NCI-H446 (cell line): Measurements from ENCODE around the gene KIF4A.

ENCODE experiments used
- DNase-seq, 2 experiments: peaks; one replicate each; lab custom pipeline; 2025; lab: John Stamatoyannopoulos, UW

KIF4A gene

DNA sequence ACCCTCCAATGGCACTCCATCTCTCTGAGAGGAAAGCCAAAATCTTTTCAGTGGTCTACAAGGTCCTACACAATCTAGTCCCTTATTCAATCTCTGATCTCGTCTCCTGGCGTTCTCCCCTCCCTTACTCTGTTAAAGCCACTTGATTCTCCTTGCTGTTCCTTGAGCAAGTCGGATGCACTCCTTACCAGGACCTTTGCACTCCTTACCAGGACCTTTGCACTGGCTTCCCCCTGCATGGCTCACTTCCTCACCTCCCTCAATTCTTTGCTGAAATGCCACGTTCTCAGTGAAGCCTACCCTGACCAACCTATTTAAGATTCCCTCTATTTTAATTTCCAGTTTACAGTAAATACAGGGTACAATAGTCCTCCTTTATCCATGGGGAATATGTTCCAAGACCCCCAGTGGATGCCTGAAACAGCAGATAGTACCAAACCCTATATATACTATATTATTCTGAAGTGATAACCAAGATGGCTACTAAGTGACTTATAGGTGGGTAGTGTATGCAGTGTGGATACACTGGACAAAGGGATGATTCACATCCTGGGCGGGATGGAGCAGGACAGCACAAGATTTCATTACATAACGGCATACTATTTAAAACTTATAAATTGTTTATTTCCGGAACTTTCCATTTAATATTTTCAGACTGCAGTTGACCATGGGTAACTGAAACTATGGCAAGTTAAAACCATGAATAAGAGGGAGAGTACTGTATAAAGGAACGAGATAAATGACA is 148.2 kb downstream of the KIF4A start:
- no peak for DNase-seq

DNA sequence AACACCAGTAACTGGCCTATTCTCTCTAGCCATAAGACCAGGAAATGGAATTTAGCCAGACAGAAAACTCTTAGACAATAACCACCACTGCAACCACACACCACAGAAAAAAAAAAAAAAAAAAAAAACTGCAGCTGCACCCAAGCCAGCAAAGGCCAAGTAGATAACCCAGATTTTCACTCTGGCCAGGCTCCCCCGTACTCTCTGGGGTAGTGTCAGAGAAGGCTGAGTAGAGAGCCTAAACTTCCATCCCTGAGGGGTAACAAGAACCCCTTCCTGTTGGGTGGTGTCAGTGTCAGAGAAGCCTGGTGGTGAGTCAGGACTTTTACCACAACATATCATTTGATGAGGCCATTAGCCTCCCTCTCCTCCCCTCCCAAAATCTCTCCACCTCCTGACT is 149.1 kb downstream of the KIF4A start:
- no peak for DNase-seq

DNA sequence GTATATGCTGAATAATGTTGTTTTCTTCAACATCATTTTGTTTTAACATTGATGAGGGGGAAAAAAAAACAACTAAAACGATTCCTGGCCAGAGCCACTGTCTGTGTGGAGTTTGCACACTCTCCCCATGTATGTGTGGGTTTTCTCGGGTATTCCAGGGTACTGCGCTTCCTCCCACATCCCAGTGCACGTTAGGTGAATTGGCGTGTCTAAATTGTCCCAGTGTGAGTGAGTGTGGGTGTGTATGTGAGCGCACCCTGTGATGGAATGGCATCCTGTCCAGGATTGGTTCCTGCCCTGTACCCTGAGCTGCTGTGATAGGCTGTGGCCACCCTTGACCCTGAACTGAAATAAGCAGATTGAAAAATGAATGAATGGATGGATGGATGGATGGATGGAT is 152.3 kb downstream of the KIF4A start:
- DNase-seq = no peak

- DNase-seq = no peak
These were observed 154.5 kb downstream of the KIF4A start, which contains the start of gene DLG3 for GRCh38 chrX:70444326-70444945. Gene DLG3 (plus strand): TSS chrX:70444835. CDS start chrX:70445202, 367 bp downstream.

GRCh38 chrX:70444946-70445656 is 155.2 kb downstream of the KIF4A start:
- no peak for DNase-seq

GRCh38 chrX:70445951-70446350 is 156.0 kb downstream of the KIF4A start:
- no peak for DNase-seq

- DNase-seq = no peak
These were observed 156.8 kb downstream of the KIF4A start for GRCh38 chrX:70446380-70447350.

DNA sequence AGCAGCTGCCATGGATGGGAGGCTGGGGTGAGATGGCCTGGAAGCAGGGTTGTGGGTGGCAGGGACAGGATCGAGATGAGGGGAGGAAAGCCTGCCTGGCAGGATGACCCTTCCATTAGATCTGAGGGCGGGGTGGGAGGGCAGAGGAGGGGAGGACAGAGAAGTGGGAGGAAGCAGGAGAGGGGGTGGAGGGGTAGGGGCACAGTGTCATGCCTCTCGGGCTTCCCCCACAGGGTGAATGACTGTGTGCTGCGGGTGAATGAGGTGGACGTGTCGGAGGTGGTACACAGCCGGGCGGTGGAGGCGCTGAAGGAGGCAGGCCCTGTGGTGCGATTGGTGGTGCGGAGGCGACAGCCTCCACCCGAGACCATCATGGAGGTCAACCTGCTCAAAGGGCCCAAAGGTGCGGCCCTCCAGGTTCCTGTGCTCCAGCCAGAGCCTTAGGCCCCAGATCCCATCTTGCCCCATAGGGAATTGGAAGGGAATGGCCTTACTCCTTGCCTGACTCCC is 159.6 kb downstream of the KIF4A start:
- no peak for DNase-seq

DNA sequence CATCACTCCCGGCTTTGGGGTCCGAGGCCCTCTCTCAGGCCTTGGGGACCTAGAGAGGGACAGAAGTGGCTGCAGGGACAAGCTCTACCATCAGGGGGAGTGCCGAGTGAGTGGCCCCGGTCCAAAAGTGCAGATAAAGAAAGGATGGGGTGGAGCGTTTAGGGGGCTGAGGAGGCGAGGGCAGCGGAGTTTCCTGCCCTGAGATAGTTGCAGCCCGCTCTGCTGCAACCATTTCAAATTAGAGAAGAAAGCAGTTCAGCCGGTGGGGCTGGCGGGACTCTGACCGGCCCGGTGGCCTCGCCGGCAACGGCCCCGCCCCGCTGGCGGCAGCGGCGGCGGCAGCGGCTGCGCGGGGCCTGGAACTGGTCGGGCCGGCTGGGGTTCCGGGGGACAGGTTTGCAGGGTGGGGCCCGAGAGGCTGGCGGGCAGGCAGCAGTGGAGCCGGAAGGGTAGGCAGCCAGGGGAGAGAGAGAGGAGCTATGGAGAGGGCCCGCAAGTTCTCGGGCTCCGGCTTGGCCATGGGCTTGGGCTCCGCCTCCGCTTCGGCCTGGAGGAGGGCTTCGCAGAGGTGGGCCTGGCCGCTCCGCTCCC is 162.3 kb downstream of the KIF4A start:
- peak in 1 of 2 experiments; percentile 53 for DNase-seq

DNA sequence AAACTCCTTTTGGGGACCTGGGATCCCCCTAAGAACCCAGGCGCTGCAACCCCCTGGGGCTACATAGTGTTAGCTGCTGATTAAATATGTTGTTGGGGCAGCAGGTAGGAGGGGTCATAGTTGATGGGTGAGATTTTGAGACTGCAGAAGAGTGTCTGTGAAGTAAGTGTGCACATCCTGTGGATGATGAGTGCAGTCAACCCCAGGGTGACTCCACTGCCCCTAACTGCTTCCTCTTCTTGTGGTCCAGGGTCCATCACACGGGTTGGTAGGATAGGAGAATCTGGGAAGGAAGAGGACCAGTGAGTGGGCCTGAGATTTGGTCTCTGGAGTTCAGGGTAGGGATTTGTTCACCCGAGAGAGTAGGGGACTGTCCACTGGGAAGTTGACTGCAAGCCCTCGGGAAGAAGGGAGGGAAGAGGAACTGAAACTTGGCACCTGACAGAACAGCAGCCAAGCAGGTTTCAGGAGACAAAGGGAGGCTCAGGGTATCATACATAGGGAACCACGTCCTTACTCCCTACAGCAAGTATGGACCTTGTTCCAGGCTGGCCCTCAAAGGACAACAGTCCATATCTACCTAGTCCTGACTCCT is 163.2 kb downstream of the KIF4A start:
- no peak for DNase-seq

GRCh38 chrX:70454441-70455365 is 164.8 kb downstream of the KIF4A start:
- DNase-seq = peak; percentile 83 to 84

GRCh38 chrX:70455366-70456202 is 165.7 kb downstream of the KIF4A start:
- peak in 1 of 2 experiments; percentile 6 for DNase-seq

DNA sequence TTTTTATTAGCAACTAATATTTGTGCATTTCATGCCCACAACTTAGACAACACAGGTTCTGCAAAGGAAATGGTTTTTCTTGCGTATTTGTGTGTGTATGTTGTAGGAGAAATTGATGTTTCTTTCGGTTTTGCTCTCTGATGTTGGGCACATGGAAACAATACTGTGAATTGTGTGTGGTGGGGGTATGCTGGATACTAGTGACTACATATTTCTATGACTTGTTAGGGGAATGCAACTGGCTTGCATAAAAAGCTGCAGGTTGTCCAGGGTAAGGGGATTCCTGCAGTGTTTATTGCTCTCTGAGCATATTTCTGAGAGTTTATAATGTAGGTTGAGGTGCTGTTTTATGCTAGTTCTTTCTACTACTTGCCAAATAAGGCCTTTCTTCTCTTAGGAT is 166.4 kb downstream of the KIF4A start:
- no peak for DNase-seq

GRCh38 chrX:70461026-70461425 is 171.1 kb downstream of the KIF4A start:
- no peak for DNase-seq

- DNase-seq = no peak
These were observed 174.1 kb downstream of the KIF4A start for GRCh38 chrX:70464051-70464450.

GRCh38 chrX:70466968-70467367 is 177.1 kb downstream of the KIF4A start:
- DNase-seq = no peak

DNA sequence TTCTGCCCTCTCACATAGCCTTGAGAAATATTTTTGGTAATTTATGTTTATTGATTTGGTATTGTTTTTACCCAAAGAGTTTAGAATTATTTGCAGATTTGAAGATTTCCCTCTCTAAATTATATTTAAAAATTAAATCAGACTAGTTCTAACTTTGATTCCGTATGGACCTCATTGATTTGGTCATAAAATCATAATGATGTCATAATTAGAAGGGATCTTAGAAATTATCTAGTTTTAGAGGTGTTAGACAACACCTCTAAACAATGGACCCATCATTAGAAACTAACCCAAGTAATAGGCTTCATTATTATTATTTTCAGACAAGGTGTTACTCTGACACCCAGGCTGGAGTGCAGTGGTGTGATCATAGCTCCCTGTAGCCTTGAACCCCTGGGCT is 178.8 kb downstream of the KIF4A start:
- no peak for DNase-seq
